ENCODE measurements around the gene UBA1. TPM values are rescaled to one million over a fixed set of nuclear protein-coding genes. Genes with fewer than 3 reads are reported as not detected.

Gene UBA1
- total and polyA plus RNA-seq, 2 of the 8 experiments (the other 6 are each of a cell fraction or from before 2014, with no cell fraction given) = 313 to 458 TPM

- TF ChIP-seq, protein P1, sequence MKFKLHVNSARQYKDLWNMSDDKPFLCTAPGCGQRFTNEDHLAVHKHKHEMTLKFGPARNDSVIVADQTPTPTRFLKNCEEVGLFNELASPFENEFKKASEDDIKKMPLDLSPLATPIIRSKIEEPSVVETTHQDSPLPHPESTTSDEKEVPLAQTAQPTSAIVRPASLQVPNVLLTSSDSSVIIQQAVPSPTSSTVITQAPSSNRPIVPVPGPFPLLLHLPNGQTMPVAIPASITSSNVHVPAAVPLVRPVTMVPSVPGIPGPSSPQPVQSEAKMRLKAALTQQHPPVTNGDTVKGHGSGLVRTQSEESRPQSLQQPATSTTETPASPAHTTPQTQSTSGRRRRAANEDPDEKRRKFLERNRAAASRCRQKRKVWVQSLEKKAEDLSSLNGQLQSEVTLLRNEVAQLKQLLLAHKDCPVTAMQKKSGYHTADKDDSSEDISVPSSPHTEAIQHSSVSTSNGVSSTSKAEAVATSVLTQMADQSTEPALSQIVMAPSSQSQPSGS (IDR thresholded peaks at IDR 0.05; ENCODE audit: low read length) = no peak
- TF ChIP-seq SP4 (IDR thresholded peaks at IDR 0.05; ENCODE audit: low read length) (no peak), CHD1 (IDR thresholded peaks at IDR 0.05; ENCODE audit: low read depth, low read length) (no peak)
Observed at GRCh38 chrX:47227334-47227583, 33.6 kb downstream of the UBA1 start (continued).

Measured in H1 (cell line).